IMR-90 (cell line): ENCODE measurements around the gene CUBN. TPM values are rescaled to one million over a fixed set of nuclear protein-coding genes. Genes with fewer than 3 reads are reported as not detected.

Source experiments
- ATAC-seq: fragments of 200-7000 bp; cut with Tn5 transposase; 2 replicates; pipeline ENCODE4 v1.9.1; 2020; ENCODE audit warnings: low read depth, mild to moderate bottlenecking, moderate library complexity
- BruUV-seq: library from RNA; stranded (reverse); fragments of 400-500 nt; replicated peaks from 2 replicates; lab custom pipeline; 2021; lab: Mats Ljungman, UMichigan
- CTCF ChIA-PET: fragments of 300-600 bp; formaldehyde crosslinking; extraction: SDS; loops from one replicate; lab custom pipeline; 2021; ENCODE audit warnings: antibody characterized with exemption; lab: Yijun Ruan, JAX
- POLR2A ChIA-PET: fragments of 300-600 bp; sonication (Branson Sonifier 250); formaldehyde crosslinking; loops from one replicate; lab custom pipeline; 2022; ENCODE audit warnings: antibody characterized with exemption; ENCODE audit not compliant: unreplicated experiment; lab: Charles Lee
- DNase-seq: peaks from one replicate; pipeline ENCODE4 v3.0.0; 2013
- H2AFZ ChIP-seq: replicated peaks from 2 replicates; pipeline ENCODE3; 2013; ENCODE audit warnings: low read length, mild to moderate bottlenecking; ENCODE audit not compliant: poor library complexity
- H2AK5ac ChIP-seq: 2 replicates; pipeline ENCODE4 v1.6.1; 2013; ENCODE audit warnings: low read depth, low read length, inconsistent platforms
- H2AK9ac ChIP-seq: replicated peaks from 2 replicates; pipeline ENCODE3; 2013; ENCODE audit warnings: mild to moderate bottlenecking, low read depth, low read length, moderate library complexity; ENCODE audit not compliant: poor library complexity
- H2BK120ac ChIP-seq: 2 replicates; pipeline ENCODE4 v1.6.1; 2013; ENCODE audit warnings: low read depth, low read length, inconsistent platforms
- H2BK15ac ChIP-seq: 3 replicates; pipeline ENCODE4 v1.6.1; 2013; ENCODE audit warnings: low read depth, low read length, inconsistent platforms
- H2BK20ac ChIP-seq: 2 replicates; pipeline ENCODE4 v1.6.1; 2013; ENCODE audit warnings: low read depth, mild to moderate bottlenecking, inconsistent platforms, low read length, moderate library complexity
- H2BK5ac ChIP-seq: 2 replicates; pipeline ENCODE4 v1.6.1; 2013; ENCODE audit warnings: mild to moderate bottlenecking, low read depth, low read length, inconsistent platforms; ENCODE audit not compliant: poor library complexity, severe bottlenecking
- H3K14ac ChIP-seq: replicated peaks from 2 replicates; pipeline ENCODE4 v1.6.1; 2013; ENCODE audit warnings: low read depth, low read length, inconsistent platforms
- H3K18ac ChIP-seq: 2 replicates; pipeline ENCODE4 v1.6.1; 2013; ENCODE audit warnings: low read depth, low read length, control low read depth
- H3K23ac ChIP-seq: 2 replicates; pipeline ENCODE4 v1.6.1; 2013; ENCODE audit warnings: low read depth, low read length, inconsistent platforms
- H3K27ac ChIP-seq: 2 replicates; pipeline ENCODE4 v1.5.1; 2013; ENCODE audit warnings: mild to moderate bottlenecking, control low read depth, low read length; ENCODE audit not compliant: insufficient read depth
- H3K27me3 ChIP-seq: 2 replicates; pipeline ENCODE4 v1.6.1; 2013; ENCODE audit warnings: low read length; ENCODE audit not compliant: control insufficient read depth, insufficient read depth
- H3K36me3 ChIP-seq: 2 replicates; pipeline ENCODE4 v1.6.1; 2013; ENCODE audit warnings: low read length, mixed read lengths; ENCODE audit not compliant: control insufficient read depth, insufficient read depth
- H3K4ac ChIP-seq: 2 replicates; pipeline ENCODE4 v1.6.1; 2013; ENCODE audit warnings: low read depth, low read length, inconsistent platforms
- H3K4me1 ChIP-seq: 2 replicates; pipeline ENCODE4 v1.6.1; 2013; ENCODE audit warnings: low read length, mixed read lengths; ENCODE audit not compliant: control insufficient read depth, insufficient read depth
- H3K4me2 ChIP-seq: 2 replicates; pipeline ENCODE4 v1.6.1; 2013; ENCODE audit warnings: low read depth, mild to moderate bottlenecking, control low read depth, low read length, moderate library complexity
- H3K4me3 ChIP-seq: 2 replicates; pipeline ENCODE4 v1.5.1; 2013; ENCODE audit warnings: low read depth, mild to moderate bottlenecking, control low read depth, low read length, moderate library complexity; ENCODE audit not compliant: insufficient read depth
- H3K56ac ChIP-seq: 2 replicates; pipeline ENCODE4 v1.6.1; 2013; ENCODE audit warnings: low read length, inconsistent platforms; ENCODE audit not compliant: insufficient read depth; ENCODE audit errors: extremely low read depth
- H3K79me1 ChIP-seq, 2 experiments: 2 replicates each; pipeline ENCODE4 v1.6.1; 2013; ENCODE audit warnings: low read length in 2 of 2, inconsistent platforms in 1 of 2, low read depth in 1 of 2
- H3K9ac ChIP-seq: 2 replicates; pipeline ENCODE4 v1.6.1; 2013; ENCODE audit warnings: low read depth, low read length, control low read depth
- H3K9me1 ChIP-seq: 2 replicates; pipeline ENCODE4 v1.6.1; 2013; ENCODE audit warnings: low read length, inconsistent platforms; ENCODE audit not compliant: insufficient read depth
- H3K9me3 ChIP-seq: 2 replicates; pipeline ENCODE4 v1.6.1; 2013; ENCODE audit warnings: low read length; ENCODE audit not compliant: control insufficient read depth, insufficient read depth
- H4K20me1 ChIP-seq: 2 replicates; pipeline ENCODE4 v1.6.1; 2013; ENCODE audit warnings: low read length, inconsistent platforms; ENCODE audit not compliant: insufficient read depth
- H4K5ac ChIP-seq: 2 replicates; pipeline ENCODE4 v1.6.1; 2013; ENCODE audit warnings: mild to moderate bottlenecking, low read depth, low read length, control low read depth
- H4K8ac ChIP-seq, 2 experiments: 2 replicates each; pipeline ENCODE4 v1.6.1; 2013; ENCODE audit warnings: low read depth in 2 of 2, low read length in 2 of 2, control low read depth in 1 of 2, inconsistent platforms in 1 of 2
- H4K91ac ChIP-seq: 2 replicates; pipeline ENCODE4 v1.6.1; 2013; ENCODE audit warnings: low read depth, low read length, inconsistent platforms; ENCODE audit not compliant: insufficient read depth
- BHLHE40 ChIP-seq: fragments of 150-350 bp; IDR thresholded peaks from 2 replicates; pipeline ENCODE4 v1.6.1; 2016; ENCODE audit warnings: mild to moderate bottlenecking, low read depth, low read length
- CEBPB ChIP-seq: IDR thresholded peaks from 2 replicates; pipeline ENCODE4 v1.6.1; 2012; ENCODE audit warnings: low read depth, low read length, improper control_type of control experiment
- CHD1 ChIP-seq: IDR thresholded peaks from 2 replicates; pipeline ENCODE4 v1.6.1; 2012; ENCODE audit warnings: low read depth, low read length, improper control_type of control experiment
- CTCF ChIP-seq: conservative IDR thresholded peaks from 2 replicates; pipeline ENCODE4 v1.5.1; 2012; ENCODE audit warnings: mild to moderate bottlenecking, low read depth, low read length, improper control_type of control experiment
- ELK1 ChIP-seq: fragments of 150-350 bp; IDR thresholded peaks from 2 replicates; pipeline ENCODE4 v1.6.1; 2016; ENCODE audit warnings: low read depth, mild to moderate bottlenecking, low read length, moderate library complexity, borderline replicate concordance
- FOS ChIP-seq: fragments of 150-350 bp; IDR thresholded peaks from 2 replicates; pipeline ENCODE4 v1.6.1; 2016; ENCODE audit warnings: low read depth, low read length
- MAFK ChIP-seq: IDR thresholded peaks from 2 replicates; pipeline ENCODE4 v1.6.1; 2012; ENCODE audit warnings: low read depth, low read length, improper control_type of control experiment
- MAZ ChIP-seq: IDR thresholded peaks from 2 replicates; pipeline ENCODE4 v1.6.1; 2012; ENCODE audit warnings: low read depth, mild to moderate bottlenecking, low read length, improper control_type of control experiment, moderate library complexity, borderline replicate concordance
- MXI1 ChIP-seq: IDR thresholded peaks from 2 replicates; pipeline ENCODE4 v1.6.1; 2012; ENCODE audit warnings: low read depth, mild to moderate bottlenecking, low read length, moderate library complexity, borderline replicate concordance
- NFE2L2 ChIP-seq: fragments of 150-350 bp; IDR thresholded peaks from 2 replicates; pipeline ENCODE4 v1.6.1; 2016; ENCODE audit warnings: low read depth, mild to moderate bottlenecking, low read length
- POLR2A ChIP-seq: IDR thresholded peaks from 2 replicates; pipeline ENCODE4 v1.6.1; 2012; ENCODE audit warnings: mild to moderate bottlenecking, low read depth, low read length
- RAD21 ChIP-seq: IDR thresholded peaks from 2 replicates; pipeline ENCODE4 v1.6.1; 2012; ENCODE audit warnings: low read length, improper control_type of control experiment
- RCOR1 ChIP-seq: IDR thresholded peaks from 2 replicates; pipeline ENCODE4 v1.6.1; 2012; ENCODE audit warnings: mild to moderate bottlenecking, low read length, improper control_type of control experiment; ENCODE audit not compliant: insufficient replicate concordance
- RFX5 ChIP-seq: IDR thresholded peaks from 2 replicates; pipeline ENCODE4 v1.8.0; 2012; ENCODE audit warnings: low read depth, mild to moderate bottlenecking, low read length, moderate library complexity
- SMC3 ChIP-seq: fragments of 150-350 bp; IDR thresholded peaks from 2 replicates; pipeline ENCODE4 v1.6.1; 2016; ENCODE audit warnings: low read depth, mild to moderate bottlenecking, antibody characterized with exemption, low read length, moderate library complexity
- USF2 ChIP-seq: fragments of 150-350 bp; IDR thresholded peaks from 2 replicates; pipeline ENCODE4 v1.6.1; 2017; ENCODE audit warnings: mild to moderate bottlenecking, antibody characterized with exemption, low read length, low read depth
- WGBS, 2 experiments: methylation state at CpG; one replicate each; pipeline versions ENCODE4 v1.1.5 to v1.1.7; 2013; ENCODE audit warnings: missing lambda C conversion rate in 2 of 2; ENCODE audit not compliant: insufficient read length in 1 of 2; ENCODE audit errors: extremely low coverage in 2 of 2; 5-methylcytosine and 5-hydroxymethylcytosine counted together
- dilution Hi-C: fragments of 300-500 bp; cut with HindIII; formaldehyde crosslinking; loops from one replicate; pipeline ENCODE4 v1.14.3; 2018; ENCODE audit warnings: low sequenced_read_pairs; ENCODE audit not compliant: unreplicated experiment
- in situ Hi-C: fragments of 300-500 bp; cut with MboI; formaldehyde crosslinking; loops from 3 replicates; pipeline ENCODE4 v1.14.3; 2019; ENCODE audit warnings: low sequenced_read_pairs, inconsistent platforms, mixed read lengths
- intact Hi-C: fragments of 100-400 bp; cut with micrococcal nuclease; formaldehyde crosslinking; loops from 2 replicates; pipeline ENCODE4 v1.10.0; 2022
- polyA plus RNA-seq, 3 experiments: library from polyadenylated mRNA; depleted of rRNA; stranded (reverse); fragments of >200 nt; gene quantifications; 2 replicates each; pipeline ENCODE4 v1.2.3, GENCODE V29; 2012; ENCODE audit warnings: low replicate concordance in 1 of 3
- total RNA-seq: library from RNA; depleted of rRNA; stranded (reverse); fragments of >200 nt; gene quantifications from 2 replicates; pipeline ENCODE4 v1.2.3, GENCODE V29; 2012

The CUBN gene
- total and polyA plus RNA-seq, 2 of the 4 experiments (the other 2 are of a cell fraction): 0.19 to 0.54 TPM

- Histone ChIP-seq H2AK9ac (no peak overlapping the region), H3K23ac (no peak overlapping the region), H4K20me1 (no peaks in the 10 kb centered on the region), H3K9ac (no peak overlapping the region), H3K4me2 (no peak overlapping the region), H2BK120ac (no peak overlapping the region), H4K5ac (no peak overlapping the region), H3K27ac (no peak overlapping the region), H3K4me3 (no peak overlapping the region), H3K4me1 (peaks cover 7% of the 10 kb centered on the region), H3K14ac (no peak overlapping the region), H4K91ac (no peak overlapping the region), H3K36me3 (no peaks in the 10 kb centered on the region), H3K56ac (no peak overlapping the region), H3K9me1 (no peaks in the 10 kb centered on the region; the same call in 1 of the 2 replicates), H3K79me1 (no peaks in the 10 kb centered on the region), H2AK5ac (no peak overlapping the region), H3K9me3 (no peaks in the 10 kb centered on the region), H3K18ac (no peak overlapping the region), H3K27me3 (no peaks in the 10 kb centered on the region), H2BK20ac (no peak overlapping the region), H2AFZ (no peak overlapping the region), H2BK15ac (no peak overlapping the region), H2BK5ac (no peak overlapping the region), H4K8ac (no peak overlapping the region), H3K4ac (no peak overlapping the region)
- ChIA-PET CTCF (no interaction called here), POLR2A (no interaction called here)
- intact Hi-C loops (no loop called here), dilution Hi-C loops (no loop called here), in situ Hi-C loops (no loop called here)
- DNase-seq (no peak), ATAC-seq (no peak)
- WGBS, 2 experiments: no CpG with 5 or more reads among the region's 3 CpGs
- no TSS peak for BruUV-seq
- no peak for TF ChIP-seq BHLHE40
- TF ChIP-seq SMC3: no peak
- no peak for TF ChIP-seq FOS
- no peak for TF ChIP-seq MXI1
- no peak for TF ChIP-seq NFE2L2
- no peak for TF ChIP-seq USF2
- no peak for TF ChIP-seq CEBPB
- TF ChIP-seq POLR2A: no peak
- no peak for TF ChIP-seq CHD1
- TF ChIP-seq RFX5: no peak
- no peak for TF ChIP-seq ELK1
- no peak for TF ChIP-seq MAZ
- TF ChIP-seq RAD21: no peak
- no peak for TF ChIP-seq MAFK
- TF ChIP-seq RCOR1: no peak
- TF ChIP-seq CTCF: no peak
Measured at GRCh38 chr10:17086865-17087367, 42.7 kb downstream of the CUBN start.
